ENCODE data around the gene OR8D1. TPM values are rescaled to one million over a fixed set of nuclear protein-coding genes. Genes with fewer than 3 reads are reported as not detected.

OR8D1 gene
- total RNA-seq, 1 donor from 2014 or later: not detected

DNA sequence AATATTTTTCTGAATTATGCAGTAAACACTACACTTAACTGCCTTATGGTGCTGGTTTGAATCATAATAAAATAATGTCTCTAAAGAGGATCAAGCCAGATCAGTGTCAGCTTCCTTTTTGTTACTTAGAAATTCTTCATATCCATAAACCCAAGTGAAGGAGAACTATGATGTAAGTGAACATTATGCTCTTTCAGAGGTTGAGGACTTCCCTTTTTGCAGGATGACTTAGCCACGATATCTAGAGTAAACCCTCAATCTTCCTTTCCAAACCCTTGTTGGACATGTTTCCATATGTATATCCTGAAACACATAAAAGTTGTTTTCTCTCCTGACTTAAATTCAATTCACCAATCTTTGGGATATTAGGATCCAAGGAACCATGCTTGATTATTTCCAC is 19.1 kb downstream of the OR8D1 start:
- Histone ChIP-seq H3K36me3 (no peaks in the 10 kb centered on the region), H3K27me3 (no peaks in the 10 kb centered on the region), H3K9me3 (no peaks in the 10 kb centered on the region), H3K4me1 (no peaks in the 10 kb centered on the region), H3K27ac (no peak overlapping the region), H3K4me3 (no peak overlapping the region)
- intact Hi-C loops (cut with DNase I): no loop called here
- TF ChIP-seq, protein P1, sequence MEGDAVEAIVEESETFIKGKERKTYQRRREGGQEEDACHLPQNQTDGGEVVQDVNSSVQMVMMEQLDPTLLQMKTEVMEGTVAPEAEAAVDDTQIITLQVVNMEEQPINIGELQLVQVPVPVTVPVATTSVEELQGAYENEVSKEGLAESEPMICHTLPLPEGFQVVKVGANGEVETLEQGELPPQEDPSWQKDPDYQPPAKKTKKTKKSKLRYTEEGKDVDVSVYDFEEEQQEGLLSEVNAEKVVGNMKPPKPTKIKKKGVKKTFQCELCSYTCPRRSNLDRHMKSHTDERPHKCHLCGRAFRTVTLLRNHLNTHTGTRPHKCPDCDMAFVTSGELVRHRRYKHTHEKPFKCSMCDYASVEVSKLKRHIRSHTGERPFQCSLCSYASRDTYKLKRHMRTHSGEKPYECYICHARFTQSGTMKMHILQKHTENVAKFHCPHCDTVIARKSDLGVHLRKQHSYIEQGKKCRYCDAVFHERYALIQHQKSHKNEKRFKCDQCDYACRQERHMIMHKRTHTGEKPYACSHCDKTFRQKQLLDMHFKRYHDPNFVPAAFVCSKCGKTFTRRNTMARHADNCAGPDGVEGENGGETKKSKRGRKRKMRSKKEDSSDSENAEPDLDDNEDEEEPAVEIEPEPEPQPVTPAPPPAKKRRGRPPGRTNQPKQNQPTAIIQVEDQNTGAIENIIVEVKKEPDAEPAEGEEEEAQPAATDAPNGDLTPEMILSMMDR (IDR thresholded peaks at IDR 0.05): no peak
- no peak for DNase-seq (ENCODE audit: low spot score in 2 of 2)

DNA sequence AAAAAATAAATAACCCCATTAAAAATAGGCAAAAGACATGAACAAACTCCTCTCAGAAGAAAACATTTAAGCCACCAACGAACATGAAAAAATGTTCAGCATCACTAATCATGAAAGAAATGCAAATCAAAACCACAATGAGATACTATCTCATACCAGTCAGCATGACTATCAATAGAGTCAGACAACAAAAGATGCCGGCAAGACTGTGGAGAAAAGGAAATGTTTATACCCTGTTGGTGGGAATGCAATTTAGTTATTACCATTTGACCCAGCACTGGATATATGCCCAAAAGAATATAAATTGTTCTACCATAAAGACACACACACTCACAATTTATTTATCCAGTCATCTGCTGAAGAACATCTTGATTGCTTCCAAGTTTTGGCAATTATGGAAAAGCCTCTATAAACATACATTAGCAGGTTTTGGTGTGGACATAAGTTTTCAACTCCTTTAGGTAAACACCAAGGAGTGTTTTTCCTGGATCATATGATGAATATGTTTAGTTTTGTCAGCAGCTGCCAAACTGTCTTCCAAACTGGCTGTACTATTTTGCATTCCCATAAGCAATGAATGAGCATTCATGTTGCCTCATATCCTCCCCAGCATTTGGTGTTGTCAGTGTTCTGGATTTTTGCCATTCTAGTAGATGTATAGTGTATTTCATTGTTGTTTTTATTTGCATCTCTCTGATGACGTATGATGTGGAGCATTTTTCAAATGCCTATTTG is 28.0 kb downstream of the OR8D1 start:
- Histone ChIP-seq H3K4me3 (no peak overlapping the region), H3K4me1 (no peaks in the 10 kb centered on the region), H3K36me3 (no peaks in the 10 kb centered on the region), H3K27ac (no peak overlapping the region), H3K9me3 (peaks cover 0 to 11% of the 10 kb centered on the region in 2 donors), H3K27me3 (no peaks in the 10 kb centered on the region)
- intact Hi-C loops (cut with DNase I): no loop called here
- TF ChIP-seq, protein P1 (IDR thresholded peaks at IDR 0.05): no peak
- no peak for DNase-seq (ENCODE audit: low spot score in 2 of 2)

DNA sequence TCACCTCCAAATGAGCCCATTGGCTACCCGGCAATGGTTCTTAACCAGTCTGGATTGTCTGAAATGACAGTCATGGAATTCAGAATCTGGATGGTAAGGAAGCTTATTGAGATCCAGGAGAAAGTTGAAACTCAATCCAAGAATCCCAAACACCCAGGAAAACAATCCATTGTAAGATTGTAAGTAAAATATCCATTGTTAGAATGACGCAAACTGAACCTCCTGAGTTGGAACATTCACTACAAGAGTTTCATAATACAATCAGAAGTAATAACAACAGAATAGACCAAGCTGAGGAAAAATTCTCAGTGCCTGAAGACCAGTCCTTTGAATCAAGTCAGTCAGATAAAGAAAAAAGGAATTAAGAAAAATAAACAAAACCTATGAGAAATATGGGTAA is 35.5 kb downstream of the OR8D1 start:
- no peaks in the 10 kb centered on the region for H3K4me1 ChIP-seq
- DNase-seq (ENCODE audit: low spot score in 2 of 2): no peak
- H3K27ac ChIP-seq: no peak overlapping the region
- no peak overlapping the region for H3K4me3 ChIP-seq
- H3K27me3 ChIP-seq: no peaks in the 10 kb centered on the region
- peaks cover 0 to 3% of the 10 kb centered on the region in 2 donors for H3K9me3 ChIP-seq
- intact Hi-C loops (cut with DNase I): no loop called here
- H3K36me3 ChIP-seq: no peaks in the 10 kb centered on the region
- TF ChIP-seq, protein P1 (IDR thresholded peaks at IDR 0.05): no peak

DNA sequence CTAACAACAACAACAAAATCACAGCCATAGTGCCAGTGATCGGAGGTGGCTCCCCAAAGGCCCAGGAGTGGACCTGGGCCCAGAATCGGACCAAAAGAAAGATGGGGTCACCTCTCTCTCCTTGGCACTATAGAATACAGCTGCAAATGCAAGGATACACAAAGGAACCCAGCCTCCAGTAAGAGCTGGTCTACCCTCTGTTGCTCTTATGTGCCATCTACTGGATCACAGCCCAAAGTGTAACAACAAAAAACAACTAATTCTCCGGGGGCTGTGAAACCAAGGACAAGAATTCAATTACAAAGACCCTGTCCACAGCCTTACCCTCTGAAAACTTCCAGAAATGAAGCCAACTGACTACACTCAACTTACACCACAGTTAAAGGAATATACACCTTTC is 35.9 kb downstream of the OR8D1 start:
- intact Hi-C loops (cut with DNase I): no loop called here
- H3K4me3 ChIP-seq: no peak overlapping the region
- no peaks in the 10 kb centered on the region for H3K27me3 ChIP-seq
- H3K4me1 ChIP-seq: no peaks in the 10 kb centered on the region
- TF ChIP-seq, protein P1 (IDR thresholded peaks at IDR 0.05): no peak
- peaks cover 0 to 3% of the 10 kb centered on the region in 2 donors for H3K9me3 ChIP-seq
- no peak overlapping the region for H3K27ac ChIP-seq
- DNase-seq (ENCODE audit: low spot score in 2 of 2): no peak
- H3K36me3 ChIP-seq: no peaks in the 10 kb centered on the region

DNA sequence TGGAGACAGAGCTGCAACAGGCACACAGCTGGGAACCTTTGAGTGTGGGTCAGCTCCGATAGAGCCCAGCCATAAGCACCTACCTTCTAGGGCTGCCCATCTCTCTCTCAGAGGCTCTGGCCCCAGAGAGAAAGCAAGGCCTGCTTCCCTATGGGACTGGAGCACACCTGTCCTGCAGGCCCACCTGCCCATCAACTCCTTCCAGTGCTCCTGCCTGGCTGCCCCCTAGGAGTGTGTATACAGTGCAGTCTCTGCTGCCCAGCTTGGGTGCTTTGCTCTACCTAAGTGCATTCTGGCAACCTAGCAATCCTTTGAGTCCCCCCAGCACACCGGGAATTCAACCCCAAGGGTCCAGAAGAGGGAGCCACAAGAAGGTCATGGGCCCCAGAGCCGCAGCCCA is 36.5 kb downstream of the OR8D1 start:
- TF ChIP-seq, protein P1 (IDR thresholded peaks at IDR 0.05): no peak
- no peaks in the 10 kb centered on the region for H3K27me3 ChIP-seq
- no peak overlapping the region for H3K4me3 ChIP-seq
- H3K4me1 ChIP-seq: no peaks in the 10 kb centered on the region
- intact Hi-C loops (cut with DNase I): no loop called here
- no peak for DNase-seq (ENCODE audit: low spot score in 2 of 2)
- no peak overlapping the region for H3K27ac ChIP-seq
- peaks cover 0 to 3% of the 10 kb centered on the region in 2 donors for H3K9me3 ChIP-seq
- H3K36me3 ChIP-seq: no peaks in the 10 kb centered on the region
